Measurements from ENCODE around the gene CHN2. TPM values are rescaled to one million over a fixed set of nuclear protein-coding genes. Genes with fewer than 3 reads are reported as not detected.

CHN2 gene
- polyA plus RNA-seq, 1 donor = 33.6 TPM

- DNase-seq = no peak
- no CpG with 5 or more reads among the region's 9 CpGs for WGBS (ENCODE audit: insufficient coverage, low lambda C conversion rate)
- H3K4me1 ChIP-seq (ENCODE audit: control insufficient read depth, insufficient read depth, low read length) = peaks cover 12% of the 10 kb centered on the region
- H3K27ac ChIP-seq (ENCODE audit: low read length) = no peak overlapping the region
- H3K27me3 ChIP-seq (ENCODE audit: control insufficient read depth, insufficient read depth, low read length) = no peaks in the 10 kb centered on the region
- H3K36me3 ChIP-seq (ENCODE audit: control insufficient read depth, insufficient read depth, low read length) = no peaks in the 10 kb centered on the region
- H3K9me3 ChIP-seq (ENCODE audit: control insufficient read depth, low read depth, low read length) = no peaks in the 10 kb centered on the region
- no peak overlapping the region for H3K4me3 ChIP-seq (ENCODE audit: low read length)
These were observed 83.9 kb downstream of the CHN2 start for GRCh38 chr7:29278337-29279069.

GRCh38 chr7:29281782-29282541, 87.4 kb downstream of the CHN2 start:
- peak; percentile 66 to 79 for DNase-seq
- H3K27ac ChIP-seq (ENCODE audit: low read length) = no peak overlapping the region
- no peaks in the 10 kb centered on the region for H3K36me3 ChIP-seq (ENCODE audit: control insufficient read depth, insufficient read depth, low read length)
- 63% methylated on average over 2 of the region's 12 CpGs for WGBS (ENCODE audit: insufficient coverage, low lambda C conversion rate)
- no peaks in the 10 kb centered on the region for H3K9me3 ChIP-seq (ENCODE audit: control insufficient read depth, low read depth, low read length)
- H3K27me3 ChIP-seq (ENCODE audit: control insufficient read depth, insufficient read depth, low read length) = no peaks in the 10 kb centered on the region
- no peak overlapping the region for H3K4me3 ChIP-seq (ENCODE audit: low read length)
- peaks cover 13% of the 10 kb centered on the region for H3K4me1 ChIP-seq (ENCODE audit: control insufficient read depth, insufficient read depth, low read length)

GRCh38 chr7:29282819-29283414, 88.3 kb downstream of the CHN2 start:
- H3K4me3 ChIP-seq (ENCODE audit: low read length) = no peak overlapping the region
- no peaks in the 10 kb centered on the region for H3K27me3 ChIP-seq (ENCODE audit: control insufficient read depth, insufficient read depth, low read length)
- 96% methylated on average over 3 of the region's 13 CpGs for WGBS (ENCODE audit: insufficient coverage, low lambda C conversion rate)
- H3K4me1 ChIP-seq (ENCODE audit: control insufficient read depth, insufficient read depth, low read length) = peaks cover 5% of the 10 kb centered on the region
- no peak for DNase-seq
- no peaks in the 10 kb centered on the region for H3K9me3 ChIP-seq (ENCODE audit: control insufficient read depth, low read depth, low read length)
- no peaks in the 10 kb centered on the region for H3K36me3 ChIP-seq (ENCODE audit: control insufficient read depth, insufficient read depth, low read length)
- H3K27ac ChIP-seq (ENCODE audit: low read length) = no peak overlapping the region

- Histone ChIP-seq H3K36me3 (ENCODE audit: control insufficient read depth, insufficient read depth, low read length) (no peaks in the 10 kb centered on the region), H3K27ac (ENCODE audit: low read length) (no peak overlapping the region), H3K4me1 (ENCODE audit: control insufficient read depth, insufficient read depth, low read length) (peaks cover 5% of the 10 kb centered on the region), H3K27me3 (ENCODE audit: control insufficient read depth, insufficient read depth, low read length) (no peaks in the 10 kb centered on the region), H3K9me3 (ENCODE audit: control insufficient read depth, low read depth, low read length) (no peaks in the 10 kb centered on the region), H3K4me3 (ENCODE audit: low read length) (no peak overlapping the region)
- WGBS (ENCODE audit: insufficient coverage, low lambda C conversion rate) = 79% methylated on average over 2 of the region's 6 CpGs
- DNase-seq = no peak
These were observed 90.3 kb downstream of the CHN2 start for GRCh38 chr7:29284696-29285443.

- Histone ChIP-seq H3K36me3 (ENCODE audit: control insufficient read depth, insufficient read depth, low read length) (no peaks in the 10 kb centered on the region), H3K4me1 (ENCODE audit: control insufficient read depth, insufficient read depth, low read length) (peaks cover 5% of the 10 kb centered on the region), H3K27me3 (ENCODE audit: control insufficient read depth, insufficient read depth, low read length) (no peaks in the 10 kb centered on the region), H3K9me3 (ENCODE audit: control insufficient read depth, low read depth, low read length) (no peaks in the 10 kb centered on the region), H3K27ac (ENCODE audit: low read length) (no peak overlapping the region), H3K4me3 (ENCODE audit: low read length) (no peak overlapping the region)
- 94% methylated on average over 3 of the region's 4 CpGs for WGBS (ENCODE audit: insufficient coverage, low lambda C conversion rate)
- no peak for DNase-seq
These were observed 90.8 kb downstream of the CHN2 start for GRCh38 chr7:29285444-29285793.

- no peak overlapping the region for H3K4me3 ChIP-seq (ENCODE audit: low read length)
- H3K27ac ChIP-seq (ENCODE audit: low read length) = no peak overlapping the region
- 0% methylated on average over 1 of the region's 3 CpGs for WGBS (ENCODE audit: insufficient coverage, low lambda C conversion rate)
- peaks cover 6% of the 10 kb centered on the region for H3K4me1 ChIP-seq (ENCODE audit: control insufficient read depth, insufficient read depth, low read length)
- DNase-seq = no peak
- no peaks in the 10 kb centered on the region for H3K27me3 ChIP-seq (ENCODE audit: control insufficient read depth, insufficient read depth, low read length)
- no peaks in the 10 kb centered on the region for H3K9me3 ChIP-seq (ENCODE audit: control insufficient read depth, low read depth, low read length)
- no peaks in the 10 kb centered on the region for H3K36me3 ChIP-seq (ENCODE audit: control insufficient read depth, insufficient read depth, low read length)
These were observed 91.3 kb downstream of the CHN2 start for GRCh38 chr7:29285861-29286260.

- H3K27ac ChIP-seq (ENCODE audit: low read length) = no peak overlapping the region
- H3K27me3 ChIP-seq (ENCODE audit: control insufficient read depth, insufficient read depth, low read length) = no peaks in the 10 kb centered on the region
- H3K4me3 ChIP-seq (ENCODE audit: low read length) = no peak overlapping the region
- 44% methylated on average over 1 of the region's 1 CpG for WGBS (ENCODE audit: insufficient coverage, low lambda C conversion rate)
- peaks cover 19% of the 10 kb centered on the region for H3K4me1 ChIP-seq (ENCODE audit: control insufficient read depth, insufficient read depth, low read length)
- H3K9me3 ChIP-seq (ENCODE audit: control insufficient read depth, low read depth, low read length) = no peaks in the 10 kb centered on the region
- no peak for DNase-seq
- no peaks in the 10 kb centered on the region for H3K36me3 ChIP-seq (ENCODE audit: control insufficient read depth, insufficient read depth, low read length)
These were observed 92.8 kb downstream of the CHN2 start for GRCh38 chr7:29287366-29287765.

- H3K9me3 ChIP-seq (ENCODE audit: control insufficient read depth, low read depth, low read length) = no peaks in the 10 kb centered on the region
- peaks cover 29% of the 10 kb centered on the region for H3K4me1 ChIP-seq (ENCODE audit: control insufficient read depth, insufficient read depth, low read length)
- WGBS (ENCODE audit: insufficient coverage, low lambda C conversion rate) = 100% methylated on average over 1 of the region's 6 CpGs
- H3K36me3 ChIP-seq (ENCODE audit: control insufficient read depth, insufficient read depth, low read length) = no peaks in the 10 kb centered on the region
- no peak overlapping the region for H3K4me3 ChIP-seq (ENCODE audit: low read length)
- H3K27me3 ChIP-seq (ENCODE audit: control insufficient read depth, insufficient read depth, low read length) = no peaks in the 10 kb centered on the region
- no peak overlapping the region for H3K27ac ChIP-seq (ENCODE audit: low read length)
- no peak for DNase-seq
These were observed 93.9 kb downstream of the CHN2 start for GRCh38 chr7:29288181-29289091.

GRCh38 chr7:29289156-29290021, 94.8 kb downstream of the CHN2 start:
- H3K4me3 ChIP-seq (ENCODE audit: low read length) = no peak overlapping the region
- peaks cover 28% of the 10 kb centered on the region for H3K4me1 ChIP-seq (ENCODE audit: control insufficient read depth, insufficient read depth, low read length)
- WGBS (ENCODE audit: insufficient coverage, low lambda C conversion rate) = 72% methylated on average over 3 of the region's 15 CpGs
- H3K36me3 ChIP-seq (ENCODE audit: control insufficient read depth, insufficient read depth, low read length) = no peaks in the 10 kb centered on the region
- no peak for DNase-seq
- H3K27me3 ChIP-seq (ENCODE audit: control insufficient read depth, insufficient read depth, low read length) = no peaks in the 10 kb centered on the region
- H3K9me3 ChIP-seq (ENCODE audit: control insufficient read depth, low read depth, low read length) = no peaks in the 10 kb centered on the region
- H3K27ac ChIP-seq (ENCODE audit: low read length) = no peak overlapping the region

All from large intestine (tissue), 3 donors.